NCI-H1694 (cell line): ENCODE results near the gene CLN6.
"Not testable (repeated sequence)": the region's sequence is repeated elsewhere in the genome, so short reads cannot be mapped to it uniquely, and the experiment has no call there.

Source experiments
- DNase-seq: peaks from one replicate; lab custom pipeline; 2025; lab: John Stamatoyannopoulos, UW

CLN6 gene

GRCh38 chr15:68206711-68207151 is 22.8 kb downstream of the CLN6 start:
- DNase-seq: no peak

GRCh38 chr15:68205954-68206539 is 23.5 kb downstream of the CLN6 start:
- DNase-seq: no peak

GRCh38 chr15:68205558-68205944 is 24.0 kb downstream of the CLN6 start:
- no peak for DNase-seq

- DNase-seq: no peak
Measured at GRCh38 chr15:68204776-68205557, 24.6 kb downstream of the CLN6 start, which contains the start of gene CALML4. TSS of gene CALML4 (minus strand) at chr15:68205332. CDS start at chr15:68205247, 85 bp downstream.

GRCh38 chr15:68204361-68204760 is 25.2 kb downstream of the CLN6 start:
- DNase-seq: no peak

- no peak for DNase-seq
Measured at GRCh38 chr15:68203956-68204355, 25.6 kb downstream of the CLN6 start.

- DNase-seq: no peak
Measured at GRCh38 chr15:68203486-68203885, 26.0 kb downstream of the CLN6 start.

GRCh38 chr15:68202994-68203393 is 26.5 kb downstream of the CLN6 start:
- DNase-seq: not testable (repeated sequence)

GRCh38 chr15:68201879-68202261 is 27.7 kb downstream of the CLN6 start:
- no peak for DNase-seq

- no peak for DNase-seq
Measured at GRCh38 chr15:68201153-68201878, 28.2 kb downstream of the CLN6 start.

- DNase-seq: no peak
Measured at GRCh38 chr15:68200016-68200861, 29.3 kb downstream of the CLN6 start.

GRCh38 chr15:68199340-68199739 is 30.2 kb downstream of the CLN6 start:
- no peak for DNase-seq

- no peak for DNase-seq
Measured at GRCh38 chr15:68197661-68198437, 31.7 kb downstream of the CLN6 start.

GRCh38 chr15:68197170-68197492 is 32.4 kb downstream of the CLN6 start:
- no peak for DNase-seq

- no peak for DNase-seq
Measured at GRCh38 chr15:68196445-68197169, 32.9 kb downstream of the CLN6 start.

- no peak for DNase-seq
Measured at GRCh38 chr15:68195336-68196112, 34.0 kb downstream of the CLN6 start.

GRCh38 chr15:68192804-68193486 is 36.6 kb downstream of the CLN6 start:
- no peak for DNase-seq

GRCh38 chr15:68192117-68192516 is 37.4 kb downstream of the CLN6 start:
- no peak for DNase-seq

- DNase-seq: no peak
Measured at GRCh38 chr15:68191555-68191954, 38.0 kb downstream of the CLN6 start.
